HS-5 (cell line): ENCODE results near the gene ITIH5.

Source experiments
- DNase-seq: peaks from one replicate; pipeline ENCODE4 v3.0.0-alpha.2; 2012; ENCODE audit warnings: low read depth

ITIH5 gene

GRCh38 chr10:7583626-7584025, 83.1 kb downstream of the ITIH5 start:
- no peak for DNase-seq

GRCh38 chr10:7580520-7580919, 86.2 kb downstream of the ITIH5 start:
- no peak for DNase-seq

GRCh38 chr10:7579681-7580080, 87.1 kb downstream of the ITIH5 start:
- DNase-seq = no peak

- DNase-seq = no peak
Measured at GRCh38 chr10:7577579-7577978, 89.2 kb downstream of the ITIH5 start.

- DNase-seq = peak; percentile 10
Measured at GRCh38 chr10:7577176-7577575, 89.6 kb downstream of the ITIH5 start.

- no peak for DNase-seq
Measured at GRCh38 chr10:7576340-7576739, 90.4 kb downstream of the ITIH5 start.

GRCh38 chr10:7572391-7572790, 94.4 kb downstream of the ITIH5 start:
- DNase-seq = no peak

GRCh38 chr10:7571981-7572380, 94.8 kb downstream of the ITIH5 start:
- no peak for DNase-seq

- no peak for DNase-seq
Measured at GRCh38 chr10:7567911-7568620, 98.7 kb downstream of the ITIH5 start.

- no peak for DNase-seq
Measured at GRCh38 chr10:7566891-7567290, 99.9 kb downstream of the ITIH5 start.

GRCh38 chr10:7565871-7566270, 100.9 kb downstream of the ITIH5 start:
- DNase-seq = no peak

- no peak for DNase-seq
Measured at GRCh38 chr10:7563770-7564169, 103.0 kb downstream of the ITIH5 start.

GRCh38 chr10:7563368-7563767, 103.4 kb downstream of the ITIH5 start:
- no peak for DNase-seq

GRCh38 chr10:7561985-7562384, 104.8 kb downstream of the ITIH5 start:
- DNase-seq = no peak

- DNase-seq = no peak
Measured at GRCh38 chr10:7561216-7561893, 105.4 kb downstream of the ITIH5 start.

- no peak for DNase-seq
Measured at GRCh38 chr10:7560519-7560918, 106.2 kb downstream of the ITIH5 start.

GRCh38 chr10:7559386-7559785, 107.4 kb downstream of the ITIH5 start:
- DNase-seq = no peak

GRCh38 chr10:7558036-7558435, 108.7 kb downstream of the ITIH5 start:
- no peak for DNase-seq

GRCh38 chr10:7553531-7553930, 113.2 kb downstream of the ITIH5 start:
- DNase-seq = no peak

GRCh38 chr10:7551950-7552716, 114.6 kb downstream of the ITIH5 start:
- no peak for DNase-seq

GRCh38 chr10:7551289-7551688, 115.5 kb downstream of the ITIH5 start:
- DNase-seq = no peak

- DNase-seq = no peak
Measured at GRCh38 chr10:7550013-7550412, 116.8 kb downstream of the ITIH5 start.

GRCh38 chr10:7547829-7548228, 118.9 kb downstream of the ITIH5 start:
- no peak for DNase-seq
